DND-41 (cell line): ENCODE data around the gene NDUFA6.

Experiments used
- CTCF ChIP-seq: IDR thresholded peaks from 2 replicates; pipeline ENCODE4 v1.5.1; 2012; ENCODE audit warnings: borderline replicate concordance, low read length, moderate library complexity, mild to moderate bottlenecking; ENCODE audit not compliant: poor library complexity, severe bottlenecking; ENCODE audit errors: extremely low read depth
- EZH2 ChIP-seq: IDR thresholded peaks from 3 replicates; pipeline ENCODE4 v1.6.1; 2012; ENCODE audit warnings: borderline replicate concordance, low read depth, mild to moderate bottlenecking, moderate library complexity, low read length, inconsistent platforms; ENCODE audit not compliant: severe bottlenecking

- TF ChIP-seq CTCF = no peak
- no peak for TF ChIP-seq EZH2
These were observed 5.7 kb downstream of the NDUFA6 start for GRCh38 chr22:42084874-42085273.
